IPS-18c (cell line): ENCODE data around the gene PDLIM4.
A peak's percentile ranks its signal among the peaks of the same experiment; 100 is the strongest.

ENCODE experiments used
- H3K4me3 ChIP-seq: 2 replicates; pipeline ENCODE4 v1.7.0; 2013; ENCODE audit warnings: low read depth, mild to moderate bottlenecking, low read length, moderate library complexity; ENCODE audit not compliant: insufficient read depth
- H3K9me3 ChIP-seq: one replicate; pipeline ENCODE4 v1.6.1; 2013; ENCODE audit warnings: mild to moderate bottlenecking, low read length, moderate library complexity; ENCODE audit not compliant: control insufficient read depth, insufficient read depth

The PDLIM4 gene

GRCh38 chr5:132257131-132258101 is at the start of gene PDLIM4:
PDLIM4 (plus strand) TSS chr5:132257696; CDS start chr5:132257735, 39 bp downstream.
- peak within 1 kb of the TSS; percentile 63 for H3K4me3 ChIP-seq
- H3K9me3 ChIP-seq: no peaks in the 10 kb centered on the region

- Histone ChIP-seq H3K9me3 (no peaks in the 10 kb centered on the region), H3K4me3 (no peak overlapping the region)
These were observed 49.7 kb upstream of the PDLIM4 start for GRCh38 chr5:132207778-132208177.

- no peak overlapping the region for H3K4me3 ChIP-seq
- H3K9me3 ChIP-seq: no peaks in the 10 kb centered on the region
These were observed 48.4 kb upstream of the PDLIM4 start for GRCh38 chr5:132209131-132209530.

GRCh38 chr5:132209901-132210545 is 47.5 kb upstream of the PDLIM4 start:
- no peaks in the 10 kb centered on the region for H3K9me3 ChIP-seq
- H3K4me3 ChIP-seq: no peak overlapping the region

DNA sequence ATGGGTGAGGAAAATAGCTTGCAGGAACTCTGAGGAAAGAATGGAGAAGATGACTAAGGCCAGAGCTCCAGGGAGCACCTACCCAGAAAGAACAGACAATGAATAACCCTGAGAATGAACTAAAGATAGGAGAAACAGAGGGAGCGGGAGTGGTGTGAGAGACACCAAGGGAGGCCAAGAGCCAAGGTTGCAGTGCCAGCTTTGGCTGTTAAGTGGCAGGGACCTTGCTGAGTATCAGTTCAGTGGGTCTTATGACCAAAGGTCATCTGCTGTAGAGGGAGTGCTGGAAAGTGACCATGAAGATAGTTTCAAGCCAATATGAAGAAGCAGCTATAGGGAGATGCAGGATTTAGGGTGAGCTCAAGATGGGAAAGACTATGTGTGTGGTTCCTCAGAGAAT is 46.6 kb upstream of the PDLIM4 start:
- H3K4me3 ChIP-seq: no peak overlapping the region
- H3K9me3 ChIP-seq: no peaks in the 10 kb centered on the region

DNA sequence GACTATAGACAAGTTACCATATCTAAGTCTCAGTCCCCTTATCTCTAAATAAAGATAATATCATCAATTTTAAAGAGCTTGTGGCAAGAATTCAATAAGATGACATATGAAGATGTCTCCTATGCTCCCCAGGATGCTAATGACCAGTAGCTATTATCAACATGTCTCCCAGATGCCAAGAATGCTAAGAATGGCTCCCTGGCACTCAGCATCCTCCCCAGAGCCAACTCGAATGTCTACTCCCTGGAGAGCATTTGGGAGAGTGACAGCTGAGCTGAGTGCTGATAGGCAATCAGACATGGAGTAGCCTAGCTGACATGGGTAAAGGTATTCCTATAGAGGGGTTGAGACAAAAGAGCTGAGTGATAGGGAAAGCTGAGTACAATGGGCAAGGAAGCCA is 45.7 kb upstream of the PDLIM4 start:
- Histone ChIP-seq H3K9me3 (no peaks in the 10 kb centered on the region), H3K4me3 (no peak overlapping the region)

- Histone ChIP-seq H3K9me3 (no peaks in the 10 kb centered on the region), H3K4me3 (no peak overlapping the region)
These were observed 43.8 kb upstream of the PDLIM4 start for GRCh38 chr5:132213666-132214065.

GRCh38 chr5:132214491-132214890 is 43.0 kb upstream of the PDLIM4 start:
- Histone ChIP-seq H3K4me3 (no peak overlapping the region), H3K9me3 (no peaks in the 10 kb centered on the region)

DNA sequence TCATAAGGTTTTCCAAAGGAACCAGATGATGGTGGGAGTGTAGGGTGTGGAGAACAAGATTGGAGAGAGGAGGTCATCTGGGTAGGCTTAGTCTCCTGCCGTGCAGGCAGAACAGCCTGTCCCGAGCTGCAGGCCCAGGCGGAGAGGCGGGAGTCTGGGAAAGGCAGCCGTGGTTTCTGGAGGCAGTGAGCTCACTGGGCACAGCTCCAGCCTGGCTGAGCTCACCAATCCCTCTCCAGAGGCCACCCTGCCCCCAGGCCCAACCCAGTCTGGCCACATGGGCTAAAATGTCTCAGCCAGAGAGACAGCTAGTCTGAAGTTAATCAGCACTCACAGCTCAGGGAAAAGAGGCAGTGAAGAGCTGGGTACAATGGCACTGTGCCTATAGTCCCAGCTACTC is 42.2 kb upstream of the PDLIM4 start:
- Histone ChIP-seq H3K9me3 (no peaks in the 10 kb centered on the region), H3K4me3 (no peak overlapping the region)

DNA sequence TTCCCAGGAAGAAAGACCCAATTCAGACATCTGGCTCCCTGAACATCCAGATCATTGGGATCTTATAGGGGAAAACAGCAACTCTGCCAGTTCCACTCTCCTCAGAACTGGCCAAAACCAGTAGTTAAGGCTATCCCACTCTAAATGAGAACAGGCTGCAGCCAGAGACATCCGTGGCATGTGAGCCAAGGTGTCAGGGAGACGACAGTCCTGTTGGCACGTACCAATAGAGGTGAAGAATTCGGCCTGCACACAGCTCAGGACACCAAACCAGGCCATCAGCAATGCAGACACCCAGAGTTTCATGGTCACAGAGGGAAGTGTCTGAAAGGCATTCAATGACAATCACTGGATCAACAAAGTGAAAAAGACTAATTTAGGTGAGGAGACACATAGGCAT is 39.2 kb upstream of the PDLIM4 start:
- H3K9me3 ChIP-seq: no peaks in the 10 kb centered on the region
- no peak overlapping the region for H3K4me3 ChIP-seq

DNA sequence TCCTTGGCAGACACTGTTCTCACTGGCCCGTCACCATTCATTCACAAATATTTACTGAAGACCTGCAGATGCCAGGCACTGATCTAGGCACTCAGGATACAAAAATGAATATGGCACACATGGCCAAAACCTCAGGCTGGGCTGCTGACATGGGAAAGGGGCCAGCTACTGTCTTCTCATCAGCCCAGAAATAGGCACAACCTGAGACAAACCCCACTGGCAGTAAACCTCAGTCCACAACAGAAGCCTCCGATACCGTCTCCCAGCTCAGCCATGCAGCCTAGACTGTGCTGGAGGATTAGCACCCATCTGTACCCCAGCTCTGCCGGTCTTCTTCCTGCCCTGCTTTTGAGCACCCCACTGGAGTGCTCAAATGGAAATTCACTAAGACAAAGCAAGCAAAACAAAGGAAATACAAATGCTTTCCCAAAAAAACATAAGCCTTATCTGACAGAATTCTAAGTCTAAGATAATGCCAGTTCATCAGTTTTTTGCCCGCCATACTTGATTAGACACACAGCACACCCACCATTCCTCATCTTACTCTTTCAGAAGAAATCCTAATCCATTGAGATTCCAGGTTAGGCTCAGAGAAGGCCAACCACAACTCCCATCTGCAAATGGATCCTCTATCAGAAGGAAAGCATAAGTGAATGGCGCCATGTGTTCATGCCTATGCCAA is 38.1 kb upstream of the PDLIM4 start:
- peaks cover 2% of the 10 kb centered on the region for H3K9me3 ChIP-seq
- no peak overlapping the region for H3K4me3 ChIP-seq

DNA sequence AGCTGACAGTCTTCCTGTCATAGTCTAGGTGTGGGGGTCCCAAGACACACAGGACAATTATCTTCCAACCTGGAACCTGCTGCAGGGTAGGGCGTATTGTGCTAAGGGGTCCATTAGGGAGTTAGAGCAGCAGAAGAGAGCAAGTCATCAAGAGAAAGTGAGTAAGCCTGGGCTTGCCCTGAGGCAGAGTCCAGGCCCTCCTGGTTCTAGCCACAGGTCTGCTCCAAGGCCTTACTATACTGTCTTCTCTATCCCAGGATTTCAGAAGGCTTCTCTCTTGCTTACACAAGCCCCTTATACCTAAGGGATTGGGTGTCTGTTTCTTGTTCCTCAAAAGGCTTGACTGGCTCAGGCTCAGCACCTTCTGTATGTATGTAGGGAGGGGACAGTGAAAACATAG is 37.5 kb upstream of the PDLIM4 start:
- peaks cover 2% of the 10 kb centered on the region for H3K9me3 ChIP-seq
- H3K4me3 ChIP-seq: no peak overlapping the region

- Histone ChIP-seq H3K9me3 (peaks cover 2% of the 10 kb centered on the region), H3K4me3 (no peak overlapping the region)
These were observed 37.0 kb upstream of the PDLIM4 start for GRCh38 chr5:132220491-132220890.

- H3K9me3 ChIP-seq: peaks cover 2% of the 10 kb centered on the region
These were observed 35.5 kb upstream of the PDLIM4 start for GRCh38 chr5:132221781-132222648.

DNA sequence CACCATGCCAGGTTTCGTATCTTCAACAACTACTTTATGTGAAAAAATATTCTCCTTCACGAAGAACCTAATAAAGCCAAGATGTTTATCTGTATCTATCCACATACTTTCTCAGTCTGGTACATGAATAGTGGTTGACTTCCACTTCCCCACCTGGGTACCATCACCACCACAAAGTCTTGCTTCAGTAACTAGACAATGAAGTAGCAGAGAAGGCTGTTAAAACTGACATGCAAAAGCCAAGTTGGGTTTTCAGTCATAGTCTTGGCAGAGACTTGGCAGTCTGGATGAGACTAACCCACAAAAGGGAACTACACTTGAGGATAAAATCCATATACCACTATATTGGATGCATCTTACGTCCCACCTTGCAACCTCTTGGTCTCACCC is 34.9 kb upstream of the PDLIM4 start:
- peaks cover 2% of the 10 kb centered on the region for H3K9me3 ChIP-seq
- no peak overlapping the region for H3K4me3 ChIP-seq

More at GRCh38 chr5:132221781-132222648, 35.5 kb upstream of the PDLIM4 start:
- no peak overlapping the region for H3K4me3 ChIP-seq

DNA sequence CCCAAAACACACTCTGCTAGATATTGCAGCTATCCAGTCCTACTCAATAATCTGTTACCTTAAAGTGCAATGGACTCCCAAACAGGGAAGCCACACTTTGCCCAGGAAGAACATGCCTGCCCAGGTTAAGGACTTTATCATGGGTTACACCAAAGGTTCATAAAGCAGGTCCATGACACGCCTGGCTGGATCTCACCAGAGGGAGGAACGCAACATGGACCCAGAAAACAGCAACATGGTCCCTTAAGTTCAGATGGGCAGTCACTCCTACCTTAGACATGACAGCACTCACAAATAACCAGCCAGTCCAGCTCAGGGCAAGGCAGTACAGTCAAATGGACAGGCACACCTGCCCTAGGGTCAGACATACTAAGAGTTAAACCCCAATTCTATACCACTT is 33.6 kb upstream of the PDLIM4 start:
- peaks cover 4% of the 10 kb centered on the region for H3K9me3 ChIP-seq
- no peak overlapping the region for H3K4me3 ChIP-seq

DNA sequence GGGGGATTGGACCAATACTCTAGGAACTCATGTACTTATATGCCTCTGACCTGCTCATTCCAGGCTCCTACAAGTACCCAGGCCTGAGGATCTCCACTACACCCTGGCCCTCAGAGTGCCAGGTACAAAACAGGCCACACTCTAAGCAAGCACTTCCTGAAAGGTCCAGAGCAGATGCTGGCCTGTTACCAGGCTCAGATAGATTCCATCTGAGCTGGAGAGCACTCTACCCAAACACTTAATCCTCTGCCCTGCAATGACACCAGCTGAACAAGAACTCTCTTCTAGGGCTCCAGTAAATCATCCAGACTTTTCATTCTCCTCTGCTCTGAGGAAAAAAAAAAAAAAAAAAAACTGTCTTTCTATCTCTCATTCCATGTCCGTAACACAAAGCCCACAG is 32.8 kb upstream of the PDLIM4 start:
- no peak overlapping the region for H3K4me3 ChIP-seq
- H3K9me3 ChIP-seq: peaks cover 4% of the 10 kb centered on the region
